ENCODE measurements around the gene FUOM. TPM values are rescaled to one million over a fixed set of nuclear protein-coding genes. Genes with fewer than 3 reads are reported as not detected.

Gene FUOM
- total and polyA plus RNA-seq, 2 of the 8 experiments (the other 6 are each of a cell fraction or from before 2014, with no cell fraction given): 22.0 to 30.4 TPM

- no peak overlapping the region for H2BK5ac ChIP-seq (ENCODE audit: low read depth, low read length)
- H3K9ac ChIP-seq (replicated peaks in 1 of 4; ENCODE audit: extremely low read depth in 1 of 4, low read depth in 3 of 4, low read length in 3 of 4): peak overlapping the region in 1 of 4 experiments; percentile 65; a peak in 1 of 7 replicates
- no peak overlapping the region for H2BK12ac ChIP-seq (ENCODE audit: low read depth, low read length)
- no peak overlapping the region for H4K5ac ChIP-seq (ENCODE audit: insufficient read length, low read depth, low read length)
- no peak overlapping the region for H3K14ac ChIP-seq (ENCODE audit: insufficient read length)
- ChIA-PET CTCF (ENCODE audit: partially characterized antibody) (interaction anchor here (1.4 kb wide), 1 partner anchor 26 kb away, joined by 3 read pairs; no protein-coding TSS in a partner anchor), POLR2A (ENCODE audit: partially characterized antibody) (interaction anchor here (0.6 to 0.7 kb wide), 2 partner anchors 43 to 79 kb away, joined by 3 to 4 read pairs; no protein-coding TSS in a partner anchor)
- no peak overlapping the region for H4K91ac ChIP-seq (replicated peaks; ENCODE audit: insufficient read length, low read length)
- peaks cover 17 to 53% (median 45%) of the 10 kb centered on the region in 4 experiments for H3K27me3 ChIP-seq (replicated peaks in 1 of 4; ENCODE audit: control insufficient read depth in 3 of 4, extremely low read depth in 1 of 4, insufficient read depth in 3 of 4, low read length in 3 of 4)
- no peaks in the 10 kb centered on the region for H3K79me1 ChIP-seq (ENCODE audit: low read depth, low read length)
- 0 out of 2 replicates have a peak overlapping the region, but pooled peaks have one; percentile 57 for H2AFZ ChIP-seq (ENCODE audit: low read length)
- peaks cover 6% of the 10 kb centered on the region; the same call in 1 of the 2 replicates for H3K23me2 ChIP-seq (ENCODE audit: low read depth, low read length)
- no peaks in the 10 kb centered on the region for H3K36me3 ChIP-seq (ENCODE audit: control insufficient read depth in 2 of 4, insufficient read depth in 4 of 4, low read length in 3 of 4)
- no peak overlapping the region for H3K4ac ChIP-seq (replicated peaks; ENCODE audit: insufficient read length, low read depth, low read length)
- H4K8ac ChIP-seq (ENCODE audit: extremely low read depth, insufficient read depth, low read length): peak overlapping the region; percentile 36
- 0 out of 2 replicates have a peak overlapping the region, but pooled peaks have one; percentile 29 for H2BK15ac ChIP-seq (ENCODE audit: low read length)
- no peak overlapping the region for H3K56ac ChIP-seq (replicated peaks; ENCODE audit: insufficient read length, low read depth, low read length)
- TF ChIP-seq KDM4A (IDR thresholded peaks at IDR 0.05; ENCODE audit: low read depth, low read length, severe bottlenecking): peak; percentile 75
- no peak for TF ChIP-seq ATF2 (IDR thresholded peaks at IDR 0.05; ENCODE audit: low read length)
- no peak for TF ChIP-seq KDM5A (IDR thresholded peaks at IDR 0.05; ENCODE audit: low read length)
- peak; percentile 73 for TF ChIP-seq EZH2 (IDR thresholded peaks at IDR 0.05; ENCODE audit: low read depth, low read length, severe bottlenecking)
- no peak for TF ChIP-seq BCL11A (IDR thresholded peaks at IDR 0.05; ENCODE audit: low read depth in 2 of 2, low read length in 2 of 2)
- peak; percentile 88 for TF ChIP-seq SUZ12 (IDR thresholded peaks at IDR 0.05; ENCODE audit: low read length)
- 0 out of 2 replicates have a peak, but pooled peaks have one; percentile 49 for TF ChIP-seq RBBP5 (IDR thresholded peaks at IDR 0.05; ENCODE audit: borderline replicate concordance, low read depth, low read length)
- 0 out of 2 replicates have a peak, but pooled peaks have one; percentile 41 for TF ChIP-seq YY1 (IDR thresholded peaks at IDR 0.05; ENCODE audit: low read depth, low read length)
- H3K27ac ChIP-seq (ENCODE audit: low read depth, low read length): no peak overlapping the region
- DNase-seq (ENCODE audit: low read depth in 1 of 2, low spot score in 2 of 2) (peak in 1 of 2 experiments; percentile 65), FAIRE-seq (no peak)
- no peak overlapping the region for H2BK20ac ChIP-seq (ENCODE audit: low read length)
- H3K23ac ChIP-seq (ENCODE audit: insufficient read length): no peak overlapping the region
- H3K4me3 ChIP-seq (ENCODE audit: extremely low read depth in 1 of 4, insufficient read depth in 2 of 4, low read depth in 3 of 4, low read length in 4 of 4): peak overlapping the region; percentile 45 to 69 (median 52)
- no peak overlapping the region; the same call in 1 of the 2 replicates for H3K18ac ChIP-seq (ENCODE audit: extremely low read depth, low read length)
- H3K79me2 ChIP-seq (ENCODE audit: control insufficient read depth in 1 of 2, insufficient read depth in 2 of 2, low read length in 2 of 2): no peaks in the 10 kb centered on the region
- H4K20me1 ChIP-seq (replicated peaks in 1 of 2; ENCODE audit: control insufficient read depth in 1 of 2, insufficient read depth in 2 of 2, low read length in 2 of 2): peaks cover 0 to 2% of the 10 kb centered on the region in 2 experiments
- no peak overlapping the region for H2BK120ac ChIP-seq (replicated peaks; ENCODE audit: low read depth, low read length)
- 5% methylated on average over 71 of the region's 91 CpGs; no CpG with 5 or more reads in 1 of the 2 experiments for WGBS, 2 experiments (ENCODE audit: extremely low coverage in 1 of 2, insufficient coverage in 1 of 2, insufficient read length in 1 of 2, insufficient replicate concordance in 2 of 2, low coverage in 1 of 2, low lambda C conversion rate in 2 of 2, missing lambda C conversion rate in 1 of 2)
- H3K4me2 ChIP-seq (ENCODE audit: insufficient read depth in 1 of 2, low read depth in 2 of 2, low read length in 2 of 2): peak overlapping the region; percentile 85 to 89
- H2AK5ac ChIP-seq (ENCODE audit: low read depth, low read length): no peak overlapping the region
- peaks cover 0 to 27% (median 6%) of the 10 kb centered on the region in 4 experiments; a peak in 6 of 7 replicates for H3K4me1 ChIP-seq (replicated peaks in 1 of 4; ENCODE audit: control insufficient read depth in 3 of 4, insufficient read depth in 4 of 4, low read length in 3 of 4)
- peaks cover 0 to 2% of the 10 kb centered on the region in 2 experiments; a peak in 1 of 4 replicates for H3K9me3 ChIP-seq (ENCODE audit: insufficient read depth in 2 of 2, low read depth in 1 of 2, low read length in 1 of 2)
Observed at GRCh38 chr10:133325440-133326222, 32.2 kb downstream of the FUOM start.
